Urothelium cell line (cell line): Measurements from ENCODE around the gene HMHB1.
"Not testable (repeated sequence)": the region's sequence is repeated elsewhere in the genome, so short reads cannot be mapped to it uniquely, and the experiment has no call there.

Experiments
- DNase-seq: peaks from one replicate; pipeline ENCODE4 v3.0.0; 2011; ENCODE audit warnings: low spot score, mixed read lengths
- FAIRE-seq: peaks from 2 replicates; lab custom pipeline; 2011; peaks lifted over from hg19 to GRCh38; lab: Jason Lieb, UNC

The HMHB1 gene

GRCh38 chr5:143801252-143801939, 10.6 kb upstream of the HMHB1 start:
- DNase-seq (no peak), FAIRE-seq (no peak)

GRCh38 chr5:143805861-143806260, 6.1 kb upstream of the HMHB1 start:
- FAIRE-seq: no peak
- DNase-seq: no peak

DNA sequence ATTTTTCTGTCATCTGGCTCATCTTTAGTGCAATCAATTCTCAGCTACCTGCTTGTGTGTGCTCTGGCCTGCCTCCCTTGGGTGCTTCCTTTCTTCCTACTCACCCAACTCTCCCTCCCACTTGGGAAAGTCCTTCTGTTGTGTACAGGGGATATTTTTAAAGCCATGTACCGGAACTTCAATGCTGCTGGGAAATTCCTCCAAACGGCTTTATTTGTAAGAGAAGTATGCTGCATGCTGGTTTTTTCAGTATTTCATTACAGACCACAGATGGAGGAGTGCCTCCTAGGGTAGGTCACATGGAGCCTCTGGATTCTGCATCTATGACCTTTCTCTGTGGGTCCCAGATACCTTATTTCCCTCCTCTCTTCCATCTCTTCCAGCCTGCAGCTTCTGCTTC, 5.4 kb upstream of the HMHB1 start:
- DNase-seq: no peak
- FAIRE-seq: no peak

DNA sequence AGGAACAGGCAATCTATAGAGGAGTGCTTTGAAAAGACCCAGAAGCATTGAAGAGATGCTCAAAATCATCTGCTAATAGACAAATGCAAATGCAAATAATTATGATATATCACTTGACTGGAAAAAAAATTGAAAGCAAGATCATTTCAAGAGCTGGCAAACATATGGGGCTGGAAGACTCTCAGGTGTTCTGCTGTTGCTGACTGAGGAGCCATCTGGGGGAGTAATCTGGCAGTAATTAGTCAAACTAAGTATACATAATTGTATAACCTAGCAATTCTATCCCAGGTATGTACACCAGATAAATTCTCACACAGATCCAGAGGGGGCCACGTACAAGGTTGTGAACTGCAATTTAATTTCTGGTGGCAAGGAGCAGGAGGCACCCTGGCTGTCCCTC, 4.6 kb upstream of the HMHB1 start:
- DNase-seq (no peak), FAIRE-seq (no peak)

- not testable (repeated sequence) for FAIRE-seq, DNase-seq
Measured at GRCh38 chr5:143816370-143816769, 4.4 kb downstream of the HMHB1 start.

GRCh38 chr5:143819716-143820115, 7.8 kb downstream of the HMHB1 start:
- no peak for FAIRE-seq
- DNase-seq: no peak

- FAIRE-seq (no peak), DNase-seq (no peak)
Measured at GRCh38 chr5:143820451-143820850, 8.5 kb downstream of the HMHB1 start.

- peak; percentile 85 for DNase-seq
Measured at GRCh38 chr5:143824851-143825720, 13.1 kb downstream of the HMHB1 start.

GRCh38 chr5:143826951-143827444, 15.0 kb downstream of the HMHB1 start:
- no peak for DNase-seq
- no peak for FAIRE-seq

More at GRCh38 chr5:143824851-143825720, 13.1 kb downstream of the HMHB1 start:
- peak; percentile 77 for FAIRE-seq

DNA sequence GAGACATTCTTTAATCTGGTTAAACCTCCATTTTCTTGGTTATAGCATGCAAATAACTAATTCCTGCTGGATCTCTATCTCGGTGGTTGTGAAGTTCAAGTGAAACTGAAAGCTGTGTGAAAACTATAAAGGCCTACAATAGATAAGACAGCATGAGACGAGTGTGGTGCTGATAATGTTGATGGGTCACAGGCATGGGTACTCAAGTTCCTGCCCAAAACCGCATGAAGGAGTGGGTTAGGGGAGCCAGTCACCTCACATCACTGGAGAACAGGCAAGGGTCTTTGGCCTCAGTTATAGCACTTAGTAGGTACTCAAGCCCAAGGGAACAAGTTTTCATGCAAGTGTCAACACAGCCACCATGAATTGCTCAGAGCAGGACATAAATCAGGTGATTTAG, 16.7 kb downstream of the HMHB1 start:
- FAIRE-seq: no peak
- no peak for DNase-seq

GRCh38 chr5:143833177-143833576, 21.2 kb downstream of the HMHB1 start:
- FAIRE-seq (no peak), DNase-seq (no peak)

- DNase-seq (no peak), FAIRE-seq (no peak)
Measured at GRCh38 chr5:143835251-143835650, 23.3 kb downstream of the HMHB1 start.

GRCh38 chr5:143836161-143836725, 24.3 kb downstream of the HMHB1 start:
- no peak for FAIRE-seq

DNA sequence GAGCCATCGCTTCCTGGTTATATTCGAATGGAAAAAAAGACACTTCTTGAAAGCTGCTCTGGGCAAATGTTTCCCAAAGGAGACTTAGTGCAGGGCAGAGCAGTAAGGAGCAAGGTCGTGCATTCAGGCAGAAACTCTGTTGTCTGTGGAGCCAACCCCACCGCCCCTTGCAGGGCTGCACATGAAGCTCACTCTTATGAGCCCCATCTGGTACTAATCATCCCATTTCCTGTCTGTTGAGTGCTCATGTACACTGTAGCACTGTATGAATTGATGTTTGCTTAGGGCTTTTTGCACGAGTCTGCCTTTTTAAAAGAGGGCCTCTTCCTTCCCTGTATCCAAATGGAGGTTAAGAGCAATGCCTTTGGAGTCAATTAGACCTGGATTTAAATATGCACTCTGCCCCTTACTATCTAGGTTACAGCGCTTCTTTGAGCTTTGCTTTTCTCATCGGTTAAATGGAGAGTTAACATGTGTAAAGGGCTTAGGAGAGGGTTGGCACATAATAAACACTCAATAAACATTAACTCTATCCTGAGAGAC, 25.4 kb downstream of the HMHB1 start:
- DNase-seq (no peak), FAIRE-seq (no peak)

More at GRCh38 chr5:143836161-143836725, 24.3 kb downstream of the HMHB1 start:
- DNase-seq: no peak

DNA sequence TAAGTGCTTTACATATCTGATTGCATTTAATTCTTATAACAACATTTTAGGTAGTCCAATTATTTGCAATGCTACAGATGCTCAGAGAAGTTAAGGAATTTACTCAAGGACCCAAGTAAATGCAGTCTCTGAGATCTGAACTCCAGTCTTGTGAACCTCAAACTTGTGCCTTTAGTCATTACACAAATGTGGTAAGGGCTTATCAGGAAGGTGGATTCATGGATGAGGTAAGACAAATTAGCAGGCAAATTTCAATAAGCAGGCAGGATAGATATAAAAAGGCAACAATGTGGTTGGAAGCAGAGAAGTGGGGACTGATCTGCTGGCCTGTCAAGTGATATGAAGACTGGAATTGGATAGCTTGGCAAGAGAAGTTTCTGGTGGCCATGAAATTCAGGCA, 29.5 kb downstream of the HMHB1 start:
- no peak for FAIRE-seq
- no peak for DNase-seq

DNA sequence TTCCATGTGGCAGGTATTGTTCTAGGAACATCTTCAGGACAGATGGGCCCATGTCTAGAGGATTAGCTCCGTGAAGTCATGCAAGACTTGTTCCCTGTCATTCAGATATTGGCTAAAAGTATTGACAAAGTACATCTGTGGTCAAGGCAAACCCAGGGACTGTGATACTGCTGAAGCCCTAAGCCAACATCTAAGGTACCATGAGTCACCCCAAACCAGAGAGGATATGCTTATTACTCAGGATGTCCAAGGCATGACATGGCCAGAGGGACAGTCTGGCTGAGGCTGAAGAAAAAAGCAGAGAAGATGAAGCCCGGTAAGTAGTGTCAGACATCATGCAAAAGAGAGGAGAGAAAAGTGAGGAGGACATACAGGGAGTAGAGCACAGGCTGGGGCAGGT, 31.0 kb downstream of the HMHB1 start:
- no peak for FAIRE-seq

DNA sequence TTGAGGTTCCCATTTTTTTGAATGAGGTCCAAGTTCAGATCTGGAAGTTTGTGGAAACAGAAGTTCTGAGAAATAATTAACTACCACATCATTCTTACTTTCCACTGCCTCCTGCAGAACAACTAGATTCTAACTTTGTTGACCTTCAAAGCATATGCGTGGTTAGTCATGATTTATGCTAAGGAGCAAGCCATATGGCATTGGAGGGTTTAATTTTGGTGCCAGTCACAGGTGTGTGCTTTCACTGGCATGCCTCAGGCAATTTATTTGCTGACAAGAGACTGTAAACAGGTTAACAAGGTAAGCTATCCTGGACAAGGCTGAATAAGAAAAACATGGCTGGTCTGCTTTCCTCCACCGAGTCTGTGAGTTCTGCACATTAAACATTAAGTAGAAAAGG, 31.5 kb downstream of the HMHB1 start:
- no peak for FAIRE-seq
- no peak for DNase-seq

More for the DNA sequence above, 31.0 kb downstream of the HMHB1 start:
- no peak for DNase-seq

DNA sequence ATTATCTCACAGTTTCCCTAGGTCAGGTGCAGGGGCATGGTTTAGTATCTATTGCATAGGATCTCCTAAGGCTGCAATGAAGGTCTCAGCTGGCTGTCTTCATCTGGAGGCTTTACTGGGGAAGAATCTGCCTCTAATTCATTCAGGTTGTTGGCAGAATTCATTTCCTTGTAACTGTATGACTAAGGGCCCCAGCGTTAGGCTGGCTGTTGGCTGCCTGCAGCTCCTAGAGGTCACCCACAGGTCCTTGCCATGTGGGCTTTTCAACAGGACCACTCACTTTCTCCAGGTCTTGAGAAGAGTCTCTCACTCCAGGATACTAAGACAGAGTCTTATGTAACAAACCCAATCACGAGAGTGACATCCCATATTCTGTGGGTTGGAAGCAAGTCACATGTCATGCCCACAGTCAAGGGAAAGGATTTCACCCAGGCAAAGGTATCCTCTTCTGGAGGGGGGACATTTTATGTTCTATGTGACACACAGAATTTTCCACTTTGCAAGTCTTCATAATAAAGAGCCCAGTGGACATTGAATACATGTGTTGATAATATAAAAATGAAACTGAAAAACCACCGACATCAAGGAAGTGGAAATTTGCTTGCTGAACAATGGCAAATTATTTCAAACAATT, 38.2 kb downstream of the HMHB1 start:
- FAIRE-seq (no peak), DNase-seq (no peak)

- no peak for DNase-seq
- no peak for FAIRE-seq
Measured at GRCh38 chr5:143851383-143851782, 39.4 kb downstream of the HMHB1 start.

- FAIRE-seq: no peak
- DNase-seq: no peak
Measured at GRCh38 chr5:143860211-143860610, 48.2 kb downstream of the HMHB1 start.

GRCh38 chr5:143862271-143862670, 50.3 kb downstream of the HMHB1 start:
- no peak for DNase-seq
- FAIRE-seq: no peak
